ENCODE data around the gene NINJ1. TPM values are rescaled to one million over a fixed set of nuclear protein-coding genes. Genes with fewer than 3 reads are reported as not detected.

NINJ1 gene
- total RNA-seq, 4 donors from 2014 or later, result 58.8 to 81.6 (median 75.2) TPM

GRCh38 chr9:93091056-93091452, 43.0 kb downstream of the NINJ1 start:
- H3K4me3 ChIP-seq, result no peak overlapping the region
- ATAC-seq, result no peak
- H3K36me3 ChIP-seq, result no peaks in the 10 kb centered on the region
- H3K9me3 ChIP-seq, result peaks cover 0 to 8% (median 0%) of the 10 kb centered on the region in 3 donors
- WGBS, 2 donors (ENCODE audit: low coverage in 1 of 2), result 76 to 86% methylated on average over 1 to 4 of the region's 4 CpGs
- peaks cover 0 to 27% (median 18%) of the 10 kb centered on the region in 3 donors for H3K4me1 ChIP-seq
- TF ChIP-seq POLR2A (IDR thresholded peaks at IDR 0.05) (no peak), CTCF (IDR thresholded peaks at IDR 0.05) (no peak), EP300 (IDR thresholded peaks at IDR 0.05) (no peak), POLR2AphosphoS5 (IDR thresholded peaks at IDR 0.05) (no peak)
- H3K27ac ChIP-seq, result no peak overlapping the region
- no peaks in the 10 kb centered on the region for H3K27me3 ChIP-seq

- WGBS, 2 donors (ENCODE audit: low coverage in 1 of 2), result 72 to 94% methylated on average over 8 of the region's 8 CpGs
- no peak overlapping the region for H3K27ac ChIP-seq
- H3K4me3 ChIP-seq, result no peak overlapping the region
- no peak for TF ChIP-seq POLR2A (IDR thresholded peaks at IDR 0.05)
- TF ChIP-seq CTCF (IDR thresholded peaks at IDR 0.05), result no peak
- TF ChIP-seq EP300 (IDR thresholded peaks at IDR 0.05), result no peak
- TF ChIP-seq POLR2AphosphoS5 (IDR thresholded peaks at IDR 0.05), result no peak
- no peak for ATAC-seq
- H3K4me1 ChIP-seq, result peaks cover 0 to 26% (median 18%) of the 10 kb centered on the region in 3 donors
- H3K36me3 ChIP-seq, result no peaks in the 10 kb centered on the region
- H3K27me3 ChIP-seq, result no peaks in the 10 kb centered on the region
- H3K9me3 ChIP-seq, result peaks cover 0 to 8% (median 0%) of the 10 kb centered on the region in 3 donors
These were observed 43.9 kb downstream of the NINJ1 start for GRCh38 chr9:93090091-93090655.

- Histone ChIP-seq H3K36me3 (no peaks in the 10 kb centered on the region), H3K27me3 (no peaks in the 10 kb centered on the region), H3K27ac (no peak overlapping the region), H3K4me3 (no peak overlapping the region), H3K9me3 (peaks cover 0 to 8% (median 0%) of the 10 kb centered on the region in 3 donors), H3K4me1 (peaks cover 0 to 20% (median 12%) of the 10 kb centered on the region in 3 donors)
- ATAC-seq, result no peak
- no peak for TF ChIP-seq POLR2AphosphoS5 (IDR thresholded peaks at IDR 0.05)
- 82 to 88% methylated on average over 6 to 7 of the region's 12 CpGs for WGBS, 2 donors (ENCODE audit: low coverage in 1 of 2)
These were observed 44.5 kb downstream of the NINJ1 start for GRCh38 chr9:93089481-93089991.

GRCh38 chr9:93089024-93089423, 45.0 kb downstream of the NINJ1 start:
- Histone ChIP-seq H3K27me3 (no peaks in the 10 kb centered on the region), H3K4me3 (no peak overlapping the region), H3K36me3 (no peaks in the 10 kb centered on the region), H3K4me1 (peaks cover 0 to 15% (median 7%) of the 10 kb centered on the region in 3 donors), H3K27ac (no peak overlapping the region), H3K9me3 (peaks cover 0 to 8% (median 0%) of the 10 kb centered on the region in 3 donors)
- no peak for ATAC-seq
- TF ChIP-seq POLR2AphosphoS5 (IDR thresholded peaks at IDR 0.05) (no peak), CTCF (IDR thresholded peaks at IDR 0.05) (no peak), POLR2A (IDR thresholded peaks at IDR 0.05) (no peak), EP300 (IDR thresholded peaks at IDR 0.05) (no peak)
- 86 to 88% methylated on average over 5 of the region's 5 CpGs for WGBS, 2 donors (ENCODE audit: low coverage in 1 of 2)

GRCh38 chr9:93088656-93089015, 45.4 kb downstream of the NINJ1 start:
- peaks cover 0 to 11% (median 4%) of the 10 kb centered on the region in 3 donors for H3K4me1 ChIP-seq
- H3K36me3 ChIP-seq, result no peaks in the 10 kb centered on the region
- no peak for ATAC-seq
- peaks cover 0 to 8% (median 0%) of the 10 kb centered on the region in 3 donors for H3K9me3 ChIP-seq
- TF ChIP-seq EP300 (IDR thresholded peaks at IDR 0.05), result no peak
- no peak for TF ChIP-seq POLR2A (IDR thresholded peaks at IDR 0.05)
- no peak for TF ChIP-seq POLR2AphosphoS5 (IDR thresholded peaks at IDR 0.05)
- TF ChIP-seq CTCF (IDR thresholded peaks at IDR 0.05), result no peak
- H3K27ac ChIP-seq, result no peak overlapping the region
- H3K27me3 ChIP-seq, result no peaks in the 10 kb centered on the region
- H3K4me3 ChIP-seq, result no peak overlapping the region
- 100% methylated on average over 1 of the region's 4 CpGs; no CpG with 5 or more reads in 1 of the 2 donors for WGBS, 2 donors (ENCODE audit: low coverage in 1 of 2)
